WI38 (cell line): Measurements from ENCODE around the gene ELOVL2.
"Not testable (repeated sequence)": the region's sequence is repeated elsewhere in the genome, so short reads cannot be mapped to it uniquely, and the experiment has no call there.

Experiments
- H3K4me3 ChIP-seq: 2 replicates; pipeline ENCODE4 v1.5.1; 2011; ENCODE audit warnings: low read depth, mild to moderate bottlenecking, control low read depth, low read length
- TF ChIP-seq, protein P1 (sequence below): IDR thresholded peaks from 2 replicates; pipeline ENCODE4 v1.5.1; 2012; ENCODE audit warnings: low read depth, mild to moderate bottlenecking, control low read depth, low read length

The ELOVL2 gene

DNA sequence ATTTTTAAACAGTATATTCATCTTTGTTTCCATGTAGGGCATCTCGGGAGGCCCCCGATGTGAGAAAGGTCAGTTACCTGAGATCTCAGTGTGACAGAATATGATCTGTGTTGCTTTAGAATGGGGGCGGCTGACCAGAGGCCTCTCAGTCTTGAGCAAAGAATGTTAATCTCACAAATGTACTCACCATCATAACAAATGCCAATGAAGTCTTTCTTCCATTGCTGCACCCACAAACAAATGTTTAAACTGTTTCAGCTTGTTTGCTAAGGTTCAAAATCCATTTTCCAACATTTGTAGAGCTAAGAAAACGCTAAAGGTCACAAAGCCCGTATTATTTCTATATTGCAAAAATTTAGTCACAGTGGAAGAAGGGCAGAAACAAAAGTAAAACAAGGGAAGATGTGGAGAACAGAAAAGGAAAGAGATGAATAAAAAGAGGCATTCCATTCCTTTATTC lies 31.8 kb downstream of the ELOVL2 start:
- H3K4me3 ChIP-seq, result no peak overlapping the region
- TF ChIP-seq, protein P1, sequence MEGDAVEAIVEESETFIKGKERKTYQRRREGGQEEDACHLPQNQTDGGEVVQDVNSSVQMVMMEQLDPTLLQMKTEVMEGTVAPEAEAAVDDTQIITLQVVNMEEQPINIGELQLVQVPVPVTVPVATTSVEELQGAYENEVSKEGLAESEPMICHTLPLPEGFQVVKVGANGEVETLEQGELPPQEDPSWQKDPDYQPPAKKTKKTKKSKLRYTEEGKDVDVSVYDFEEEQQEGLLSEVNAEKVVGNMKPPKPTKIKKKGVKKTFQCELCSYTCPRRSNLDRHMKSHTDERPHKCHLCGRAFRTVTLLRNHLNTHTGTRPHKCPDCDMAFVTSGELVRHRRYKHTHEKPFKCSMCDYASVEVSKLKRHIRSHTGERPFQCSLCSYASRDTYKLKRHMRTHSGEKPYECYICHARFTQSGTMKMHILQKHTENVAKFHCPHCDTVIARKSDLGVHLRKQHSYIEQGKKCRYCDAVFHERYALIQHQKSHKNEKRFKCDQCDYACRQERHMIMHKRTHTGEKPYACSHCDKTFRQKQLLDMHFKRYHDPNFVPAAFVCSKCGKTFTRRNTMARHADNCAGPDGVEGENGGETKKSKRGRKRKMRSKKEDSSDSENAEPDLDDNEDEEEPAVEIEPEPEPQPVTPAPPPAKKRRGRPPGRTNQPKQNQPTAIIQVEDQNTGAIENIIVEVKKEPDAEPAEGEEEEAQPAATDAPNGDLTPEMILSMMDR, result no peak

DNA sequence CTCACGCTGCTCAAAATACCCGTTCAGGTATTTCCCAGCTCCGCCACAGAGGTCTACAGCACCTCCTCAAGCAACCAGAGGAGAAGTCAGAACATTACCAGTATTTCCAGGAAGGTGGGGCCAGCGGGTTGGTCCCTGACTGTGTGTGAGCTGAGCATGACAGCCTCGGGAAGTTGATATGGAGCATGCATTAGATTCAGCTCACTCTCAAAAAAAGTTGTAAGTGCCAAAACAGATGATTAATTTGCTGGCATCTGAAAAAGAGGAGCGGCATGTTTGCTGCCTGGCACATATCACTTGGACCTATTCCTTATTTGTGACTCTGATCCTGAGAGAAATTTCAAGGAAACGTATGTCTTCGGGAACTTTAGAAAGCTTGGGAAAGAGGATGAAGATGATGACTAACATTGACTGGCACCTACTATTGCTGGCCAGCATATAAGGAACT lies 32.3 kb downstream of the ELOVL2 start:
- TF ChIP-seq, protein P1, result no peak
- H3K4me3 ChIP-seq, result no peak overlapping the region

DNA sequence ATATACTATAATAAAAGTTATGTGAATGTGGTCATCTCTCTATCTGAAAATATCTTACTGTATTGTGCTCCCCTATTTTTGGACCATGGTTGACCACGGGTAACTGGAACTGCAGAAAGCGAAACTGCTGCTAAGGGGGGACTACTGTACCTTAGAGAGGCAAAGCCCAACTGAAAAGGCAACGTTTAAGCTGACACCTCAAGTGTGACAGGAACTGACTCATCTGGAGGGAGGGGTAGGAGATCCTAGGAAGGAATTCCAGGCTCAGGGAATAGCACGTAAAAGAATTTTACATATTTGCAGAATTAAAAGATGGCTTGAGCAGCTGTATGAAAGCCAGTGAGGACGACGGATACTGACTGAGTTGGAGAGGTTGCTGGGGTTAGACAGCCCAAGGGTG lies 34.8 kb downstream of the ELOVL2 start:
- H3K4me3 ChIP-seq, result peak overlapping the region; percentile 1; the same call in 1 of the 2 replicates

DNA sequence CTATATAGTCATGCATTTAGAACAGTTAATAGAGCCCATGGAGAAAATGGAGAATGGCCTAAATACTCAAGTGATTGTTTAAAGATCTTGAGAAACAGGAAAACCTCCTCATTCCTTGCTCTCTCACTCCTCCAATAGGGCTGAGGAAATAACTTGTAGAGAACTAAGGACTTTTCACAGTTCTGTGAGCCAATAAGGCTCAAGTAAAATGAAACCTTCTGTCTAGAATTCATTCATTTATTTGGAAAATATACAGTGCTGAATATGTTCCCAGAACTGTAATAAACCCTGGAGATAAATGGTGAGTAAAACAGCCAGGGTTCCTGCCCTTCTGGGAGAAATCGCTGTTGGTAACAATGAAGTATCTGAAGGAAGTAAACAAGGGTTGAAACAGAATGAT lies 35.3 kb downstream of the ELOVL2 start:
- TF ChIP-seq, protein P1, result no peak

More for the DNA sequence above, 34.8 kb downstream of the ELOVL2 start:
- TF ChIP-seq, protein P1, result no peak

DNA sequence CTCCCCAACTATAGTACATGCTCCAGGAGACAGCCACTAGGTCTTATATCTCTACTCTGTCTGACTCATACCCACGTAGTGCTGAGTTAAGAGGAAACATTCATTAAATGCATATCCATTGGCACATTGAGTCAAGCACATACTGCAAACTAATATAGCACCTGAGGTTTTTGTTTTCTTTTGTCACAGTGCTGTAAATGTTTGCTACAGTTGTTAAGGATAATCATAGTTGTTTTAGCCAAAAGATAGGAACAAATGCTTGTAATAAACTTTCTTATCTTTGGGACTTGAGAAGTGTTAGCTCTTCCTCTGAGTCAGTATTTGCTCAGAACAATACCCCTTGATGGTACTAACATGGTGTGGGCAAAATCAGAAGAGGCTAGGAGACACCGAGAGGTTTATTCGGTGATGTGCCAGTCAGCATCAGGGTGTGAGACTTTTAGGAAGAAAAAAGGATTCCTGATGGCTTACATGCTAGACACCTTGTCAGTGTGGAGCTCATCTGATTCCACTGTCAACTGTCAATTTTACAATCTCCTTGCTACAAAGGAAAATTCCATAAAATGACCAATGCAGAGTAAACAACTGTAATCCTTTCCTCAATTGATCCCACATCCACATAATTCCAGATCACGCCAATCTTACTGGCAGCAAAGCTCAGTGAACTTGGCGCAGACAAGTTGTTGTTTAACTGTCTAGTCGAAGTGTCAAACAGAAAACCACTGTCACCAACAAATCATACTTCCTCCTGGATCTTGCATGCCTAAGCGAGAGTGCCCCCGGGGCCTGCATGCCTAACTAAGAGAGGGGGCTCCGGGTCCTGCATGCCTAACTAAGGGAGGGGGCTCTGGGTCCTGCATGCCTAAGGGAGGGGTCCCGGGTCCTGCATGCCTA lies 36.1 kb downstream of the ELOVL2 start:
- TF ChIP-seq, protein P1, result no peak
- H3K4me3 ChIP-seq, result no peak overlapping the region

More for the DNA sequence above, 35.3 kb downstream of the ELOVL2 start:
- H3K4me3 ChIP-seq, result no peak overlapping the region

DNA sequence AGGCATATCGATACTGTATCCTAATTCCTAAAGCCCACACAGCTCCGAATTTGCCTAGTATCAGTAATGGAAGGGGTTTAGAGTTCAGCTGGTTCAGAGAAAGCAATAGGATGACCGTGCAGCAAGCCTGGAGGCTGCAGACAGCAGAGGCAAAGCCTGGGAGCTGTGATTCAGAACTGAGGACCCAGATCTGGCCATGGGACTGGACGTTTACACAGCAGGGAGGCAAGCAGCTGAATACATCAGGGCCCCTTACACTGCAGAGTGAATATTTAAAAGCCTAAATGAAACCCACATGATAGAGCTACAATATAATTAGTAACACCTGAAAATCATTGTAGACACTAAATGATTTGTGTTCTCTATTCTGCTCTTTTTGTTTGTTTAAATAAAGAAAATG lies 38.0 kb downstream of the ELOVL2 start:
- TF ChIP-seq, protein P1, result no peak
- no peak overlapping the region for H3K4me3 ChIP-seq

DNA sequence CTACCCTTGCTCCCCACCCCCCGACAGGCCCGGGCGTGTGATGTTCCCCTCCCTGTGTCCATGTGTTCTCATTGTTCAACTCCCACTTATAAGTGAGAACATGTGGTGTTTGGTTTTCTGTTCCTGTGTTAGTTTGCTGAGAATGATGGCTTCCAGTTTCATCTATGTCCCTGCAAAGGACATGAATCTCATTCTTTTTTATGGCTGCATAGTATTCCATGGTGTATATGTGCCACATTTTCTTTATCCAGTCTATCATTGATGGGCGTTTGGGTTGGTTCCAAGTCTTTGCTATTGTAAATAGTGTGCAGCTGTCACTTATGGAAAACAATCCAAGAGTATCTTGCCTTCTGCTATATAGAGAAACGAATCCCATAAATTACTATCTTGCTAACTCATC lies 40.8 kb downstream of the ELOVL2 start:
- H3K4me3 ChIP-seq, result not testable (repeated sequence)
